Measurements from ENCODE around the gene EIF2AK3. TPM values are rescaled to one million over a fixed set of nuclear protein-coding genes. Genes with fewer than 3 reads are reported as not detected.

EIF2AK3 gene
- total and polyA plus RNA-seq, 2 of the 8 experiments (the other 6 are each of a cell fraction or from before 2014, with no cell fraction given): 5.8 to 22.8 TPM

DNA sequence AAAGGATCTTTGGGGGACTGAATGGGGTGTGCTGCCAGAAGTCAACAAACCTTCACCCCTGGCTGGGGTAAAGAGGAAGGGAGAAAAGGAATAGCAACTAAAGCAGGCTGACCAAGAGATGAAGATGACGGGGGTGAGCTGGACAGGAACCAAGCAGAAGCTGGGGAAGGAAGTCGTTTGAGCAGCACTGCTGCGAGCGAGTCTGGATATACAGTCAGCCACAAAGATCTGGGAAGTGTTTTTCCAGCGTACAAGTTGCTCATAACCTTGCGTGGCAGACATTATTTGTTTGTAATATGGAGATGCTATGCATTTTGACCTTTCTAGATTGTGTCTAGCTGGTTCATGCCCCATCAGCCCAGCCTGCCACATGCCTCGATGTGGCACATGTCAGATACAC is 71.2 kb downstream of the EIF2AK3 start:
- Histone ChIP-seq H3K27me3 (replicated peaks in 1 of 4; ENCODE audit: control insufficient read depth in 3 of 4, extremely low read depth in 1 of 4, insufficient read depth in 3 of 4, low read length in 3 of 4) (no peaks in the 10 kb centered on the region), H2BK5ac (ENCODE audit: low read depth, low read length) (no peak overlapping the region), H4K8ac (ENCODE audit: extremely low read depth, insufficient read depth, low read length) (no peak overlapping the region), H3K23ac (ENCODE audit: insufficient read length) (no peak overlapping the region), H4K20me1 (replicated peaks in 1 of 2; ENCODE audit: control insufficient read depth in 1 of 2, insufficient read depth in 2 of 2, low read length in 2 of 2) (no peaks in the 10 kb centered on the region), H3K9ac (replicated peaks in 1 of 4; ENCODE audit: extremely low read depth in 1 of 4, low read depth in 3 of 4, low read length in 3 of 4) (no peak overlapping the region), H3K36me3 (ENCODE audit: control insufficient read depth in 2 of 4, insufficient read depth in 4 of 4, low read length in 3 of 4) (peaks cover 0 to 11% (median 3%) of the 10 kb centered on the region in 4 experiments; a peak in 4 of 8 replicates), H4K5ac (ENCODE audit: insufficient read length, low read depth, low read length) (no peak overlapping the region), H3K27ac (ENCODE audit: low read depth, low read length) (no peak overlapping the region), H3K79me2 (ENCODE audit: control insufficient read depth in 1 of 2, insufficient read depth in 2 of 2, low read length in 2 of 2) (no peaks in the 10 kb centered on the region), H3K4ac (replicated peaks; ENCODE audit: insufficient read length, low read depth, low read length) (no peak overlapping the region), H2BK12ac (ENCODE audit: low read depth, low read length) (no peak overlapping the region), H3K9me3 (ENCODE audit: insufficient read depth in 2 of 2, low read depth in 1 of 2, low read length in 1 of 2) (no peaks in the 10 kb centered on the region), H2AK5ac (ENCODE audit: low read depth, low read length) (no peak overlapping the region), H3K4me2 (ENCODE audit: insufficient read depth in 1 of 2, low read depth in 2 of 2, low read length in 2 of 2) (no peak overlapping the region), H3K23me2 (ENCODE audit: low read depth, low read length) (no peaks in the 10 kb centered on the region), H3K79me1 (ENCODE audit: low read depth, low read length) (no peaks in the 10 kb centered on the region), H3K4me3 (ENCODE audit: extremely low read depth in 1 of 4, insufficient read depth in 2 of 4, low read depth in 3 of 4, low read length in 4 of 4) (no peak overlapping the region), H2AFZ (ENCODE audit: low read length) (no peak overlapping the region), H3K4me1 (replicated peaks in 1 of 4; ENCODE audit: control insufficient read depth in 3 of 4, insufficient read depth in 4 of 4, low read length in 3 of 4) (no peaks in the 10 kb centered on the region), H3K18ac (ENCODE audit: extremely low read depth, low read length) (no peak overlapping the region), H3K14ac (ENCODE audit: insufficient read length) (no peak overlapping the region), H2BK120ac (replicated peaks; ENCODE audit: low read depth, low read length) (no peak overlapping the region), H2BK20ac (ENCODE audit: low read length) (no peak overlapping the region), H2BK15ac (ENCODE audit: low read length) (no peak overlapping the region), H4K91ac (replicated peaks; ENCODE audit: insufficient read length, low read length) (no peak overlapping the region), H3K56ac (replicated peaks; ENCODE audit: insufficient read length, low read depth, low read length) (no peak overlapping the region)
- no peak for DNase-seq (ENCODE audit: low read depth in 1 of 2, low spot score in 2 of 2)
- no peak for FAIRE-seq
- POLR2A ChIA-PET (ENCODE audit: partially characterized antibody): no interaction called here
- 94% methylated on average over 7 of the region's 7 CpGs; no CpG with 5 or more reads in 1 of the 2 experiments for WGBS, 2 experiments (ENCODE audit: extremely low coverage in 1 of 2, insufficient coverage in 1 of 2, insufficient read length in 1 of 2, insufficient replicate concordance in 2 of 2, low coverage in 1 of 2, low lambda C conversion rate in 2 of 2, missing lambda C conversion rate in 1 of 2)
- CTCF ChIA-PET (ENCODE audit: partially characterized antibody): interaction anchor here (0.6 to 7.9 kb wide), 10 partner anchors 11 to 365 kb away, joined by 3 to 70 read pairs (median 3); no protein-coding TSS in a partner anchor
- TF ChIP-seq FOSL1 (IDR thresholded peaks at IDR 0.05; ENCODE audit: insufficient read depth, low read depth, low read length) (no peak), SAP30 (IDR thresholded peaks at IDR 0.05; ENCODE audit: insufficient read depth, insufficient replicate concordance, low read length) (no peak), CEBPB (IDR thresholded peaks at IDR 0.05; ENCODE audit: low read depth, low read length) (no peak), TAF7 (optimal IDR thresholded peaks at IDR 0.05; ENCODE audit: borderline replicate concordance, low read depth, low read length) (no peak), POU5F1 (IDR thresholded peaks at IDR 0.05; ENCODE audit: low read depth, low read length) (no peak)

Data from H1 (cell line).